ENCODE data around the gene SP100.
"Not testable (repeated sequence)": the region's sequence is repeated elsewhere in the genome, so short reads cannot be mapped to it uniquely, and the experiment has no call there.

The SP100 gene

DNA sequence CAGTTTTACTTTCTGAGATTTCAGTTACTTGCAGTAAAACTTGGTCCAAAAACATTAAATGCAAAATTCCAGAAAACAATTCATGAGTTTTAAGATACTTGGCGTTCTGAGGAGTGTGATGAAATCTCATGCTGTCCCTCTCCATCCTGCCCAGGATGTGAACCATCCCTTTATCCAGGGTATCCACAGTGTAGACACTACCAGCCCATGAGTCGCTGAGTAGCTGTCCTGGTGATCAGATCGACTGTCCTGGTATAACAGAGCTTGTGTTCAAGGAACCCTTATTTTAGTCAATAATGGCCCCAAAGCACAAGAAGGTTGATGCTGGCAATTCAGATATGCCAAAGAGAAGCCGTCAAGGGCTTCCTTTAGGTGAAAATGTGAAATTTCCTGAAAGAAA lies 3.2 kb downstream of the SP100 start:
- DNase-seq (ENCODE audit: low read depth, low spot score), result no peak

DNA sequence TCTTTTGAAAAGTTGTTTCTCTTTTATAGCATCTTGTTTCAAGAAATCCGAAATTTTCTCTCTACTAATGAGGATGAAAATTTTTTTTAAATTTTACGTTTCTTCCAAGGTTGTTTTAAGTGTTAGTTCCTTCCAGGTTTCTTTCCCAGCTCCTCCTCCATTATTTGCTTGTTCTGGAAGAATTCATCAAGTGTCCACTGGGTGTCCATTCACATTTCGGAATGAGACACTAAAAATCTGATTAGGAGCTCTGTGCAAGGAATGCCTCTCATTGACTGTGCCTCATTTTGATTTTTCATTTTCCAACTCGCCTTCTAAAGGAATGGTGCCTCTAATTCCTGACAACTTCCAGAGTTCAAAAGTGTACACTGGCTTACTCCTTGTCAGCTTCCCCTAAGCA lies 6.1 kb downstream of the SP100 start:
- no peak for DNase-seq (ENCODE audit: low read depth, low spot score)

DNA sequence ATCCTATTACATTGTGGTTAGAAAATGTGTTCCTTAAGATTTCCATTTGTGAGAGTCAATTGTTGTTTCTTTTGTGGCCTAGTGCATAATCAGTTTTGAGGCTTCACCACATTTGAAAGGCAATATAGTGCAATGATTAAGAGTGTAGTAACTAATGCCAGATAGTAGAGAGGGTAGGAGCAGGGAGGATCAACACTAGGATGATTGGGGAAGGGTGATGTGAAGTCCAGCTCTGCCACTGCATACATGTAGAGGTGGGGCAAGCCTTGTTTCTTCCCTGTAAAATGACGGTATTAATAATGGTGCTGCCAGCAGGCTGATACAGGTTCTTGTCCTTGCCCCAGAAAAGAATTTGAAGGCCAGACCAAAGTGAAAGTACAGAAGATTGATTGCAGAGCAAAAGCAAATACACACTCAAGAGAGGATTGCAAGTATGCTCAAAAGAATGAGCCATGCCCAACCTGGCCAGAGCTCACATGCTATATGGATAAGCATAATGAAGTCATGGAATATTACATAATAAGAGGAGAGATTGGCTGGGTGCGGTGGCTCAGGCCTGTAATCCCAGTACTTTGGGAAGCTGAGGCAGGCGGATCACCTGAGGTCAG lies 8.0 kb downstream of the SP100 start:
- DNase-seq (ENCODE audit: low read depth, low spot score), result no peak

DNA sequence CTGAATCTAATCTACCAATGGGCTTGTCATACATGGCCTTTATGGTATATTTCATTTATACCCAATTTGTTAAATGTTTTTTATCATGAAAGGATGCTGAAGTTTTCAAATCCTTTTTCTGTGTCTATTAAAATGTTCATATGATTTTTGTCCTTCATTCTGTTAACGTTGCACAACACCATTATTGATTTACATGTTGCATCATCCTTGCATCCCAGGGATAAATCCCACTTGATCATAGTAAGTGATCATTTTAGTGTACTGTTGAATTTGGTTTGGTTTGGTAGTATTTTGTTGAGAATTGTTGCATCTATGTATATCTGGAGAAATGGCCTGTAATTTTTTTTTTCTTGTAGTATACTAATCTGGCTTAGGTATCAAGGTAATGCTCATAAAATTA lies 9.4 kb downstream of the SP100 start:
- no peak for DNase-seq (ENCODE audit: low read depth, low spot score)

DNA sequence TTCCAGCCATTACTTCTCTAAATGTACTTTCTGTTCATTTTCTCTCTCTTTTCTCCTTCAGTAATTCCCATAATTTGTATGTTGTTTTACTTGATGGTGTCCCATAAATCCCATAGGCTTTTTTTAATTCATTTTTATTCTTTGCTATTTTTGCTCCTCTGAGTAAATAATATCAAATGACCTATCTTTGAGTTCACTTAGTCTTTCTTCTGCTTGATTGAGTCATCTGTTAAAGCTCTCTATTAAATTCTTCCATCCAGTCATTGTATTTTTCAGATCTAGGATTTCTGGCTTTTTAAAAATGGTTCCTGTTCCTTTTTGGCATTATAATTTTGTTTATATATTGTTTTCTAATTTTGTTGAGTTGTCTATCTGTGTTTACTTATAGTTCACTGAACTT lies 13.5 kb downstream of the SP100 start:
- DNase-seq (ENCODE audit: low read depth, low spot score), result no peak

DNA sequence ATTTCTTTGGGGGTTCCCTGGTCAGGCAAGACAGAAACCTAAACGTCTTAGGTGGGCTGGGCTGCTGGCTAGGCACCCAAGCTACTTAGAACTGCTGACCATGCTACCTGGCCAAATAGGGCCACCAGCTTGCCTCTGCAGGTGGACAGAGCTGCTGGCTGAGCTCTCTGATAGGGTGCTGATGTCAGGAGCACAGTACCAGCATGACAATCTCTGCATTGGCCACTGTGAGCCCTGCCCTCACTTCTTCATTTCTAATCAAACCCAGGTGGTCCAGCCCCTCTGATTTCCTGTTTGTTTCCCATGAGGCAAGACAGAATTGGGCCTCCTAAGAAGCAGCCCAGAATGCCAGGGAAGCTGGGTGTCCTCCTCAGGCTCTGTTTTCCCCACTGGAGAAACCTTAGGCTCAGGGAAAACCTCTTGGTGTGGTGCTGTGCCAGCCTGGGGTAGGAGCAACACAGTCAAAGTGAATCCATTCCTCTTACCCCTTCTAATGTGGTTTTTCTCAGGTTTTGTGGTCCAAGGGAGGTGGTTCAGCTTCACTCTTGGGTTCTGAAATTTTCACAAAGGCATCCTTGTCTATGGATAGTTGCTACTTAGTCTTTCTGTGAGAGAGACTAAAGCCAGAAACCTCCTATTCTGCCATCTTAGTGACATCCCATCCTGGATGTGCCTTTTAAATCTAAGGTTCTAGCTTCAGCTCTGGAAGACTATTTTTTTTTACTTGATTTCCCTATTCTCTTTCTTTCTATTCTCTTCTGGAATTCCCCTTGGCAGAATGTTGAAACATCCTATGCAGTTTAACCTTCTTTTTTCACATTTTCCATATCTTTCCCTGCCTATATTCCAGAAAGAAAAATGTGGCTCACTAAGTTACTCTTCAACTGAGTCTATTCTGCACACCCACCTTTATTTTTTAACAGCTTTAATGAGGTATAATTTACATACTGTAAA lies 15.2 kb downstream of the SP100 start:
- DNase-seq (ENCODE audit: low read depth, low spot score), result no peak

DNA sequence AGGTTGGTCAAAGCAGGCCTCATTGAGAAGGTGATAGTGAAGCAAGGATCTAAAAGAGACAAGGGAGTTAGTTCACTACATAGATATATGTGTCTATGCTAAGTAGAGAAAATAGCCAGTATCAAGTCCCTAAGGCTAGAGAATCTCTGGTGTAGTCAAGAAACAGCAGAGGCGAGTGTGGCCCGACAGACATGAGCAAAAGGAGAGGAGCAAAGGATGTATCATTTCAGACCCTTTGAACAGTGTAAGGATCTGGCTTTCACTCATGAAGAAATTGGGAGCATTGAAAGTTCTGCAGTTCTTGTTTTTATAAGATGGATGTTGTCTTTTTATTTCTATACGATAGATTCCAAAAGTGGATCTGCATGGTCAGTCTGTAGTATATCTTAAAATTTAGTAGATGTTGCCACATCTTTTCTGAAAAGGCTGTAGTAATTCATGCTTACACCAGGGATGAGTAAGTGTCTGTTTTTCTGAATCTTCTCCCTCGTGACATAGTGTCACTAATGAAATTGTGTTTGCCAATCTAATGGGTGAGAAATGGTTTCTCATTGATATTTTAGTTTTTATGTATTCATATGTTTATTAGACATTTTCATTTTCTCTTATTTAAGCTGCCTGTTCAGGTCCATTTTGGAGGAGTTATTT lies 18.8 kb downstream of the SP100 start:
- DNase-seq (ENCODE audit: low read depth, low spot score), result no peak

DNA sequence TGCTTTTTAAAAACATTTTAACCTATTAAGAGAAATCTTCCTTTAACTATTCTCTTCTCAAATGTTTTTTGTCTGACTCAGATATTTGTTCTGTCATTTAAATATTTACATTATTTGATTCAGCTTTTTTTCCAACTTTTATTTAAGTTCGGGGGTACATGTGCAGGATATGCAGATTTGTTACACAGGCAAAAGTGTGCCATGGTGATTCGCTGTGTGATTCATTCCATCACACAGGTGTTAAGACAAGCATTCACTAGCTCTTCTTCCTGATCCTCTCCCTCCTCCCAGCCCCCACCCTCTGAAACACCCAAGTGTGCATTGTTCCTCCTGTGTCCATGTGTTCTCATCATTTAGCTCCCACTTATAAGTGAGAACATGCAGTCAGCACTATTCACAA lies 19.4 kb downstream of the SP100 start:
- no peak for DNase-seq (ENCODE audit: low read depth, low spot score)

DNA sequence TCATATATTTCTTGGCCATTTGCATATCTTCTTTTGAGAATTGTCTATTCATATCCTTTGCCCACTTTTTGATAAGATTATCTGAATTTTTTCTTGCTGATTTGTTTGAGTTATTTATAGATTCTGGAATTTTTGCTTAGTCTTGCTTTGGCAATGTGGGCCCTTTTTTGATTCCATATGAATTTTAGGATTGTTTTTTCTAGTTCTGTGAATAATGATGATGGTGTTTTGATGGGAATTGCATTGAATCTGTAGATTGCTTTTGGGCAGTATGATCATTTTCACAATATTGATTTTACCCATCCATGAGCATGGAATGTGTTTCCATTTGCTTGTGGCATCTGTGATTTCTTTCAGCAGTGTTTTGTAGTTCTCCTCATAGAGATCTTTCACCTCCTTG lies 23.1 kb downstream of the SP100 start:
- DNase-seq (ENCODE audit: low read depth, low spot score), result not testable (repeated sequence)

DNA sequence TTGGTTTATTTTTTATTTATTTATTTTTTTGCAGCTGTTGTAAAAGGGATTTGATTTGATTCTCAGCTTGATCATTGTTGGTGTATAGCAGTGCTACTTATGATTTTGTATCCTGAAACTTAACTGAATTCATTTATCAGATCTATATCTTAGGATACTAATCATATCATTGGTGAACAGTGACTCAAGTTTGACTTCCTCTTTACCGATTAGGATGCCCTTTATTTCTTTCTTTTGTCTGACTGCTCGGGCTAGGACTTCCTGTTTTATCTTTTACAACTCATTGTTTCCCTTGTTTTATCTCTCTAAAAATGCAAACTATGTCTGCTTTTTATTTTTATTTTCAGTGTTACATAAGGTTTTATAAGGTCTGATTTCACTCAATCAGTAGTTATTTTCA lies 23.6 kb downstream of the SP100 start:
- no peak for DNase-seq (ENCODE audit: low read depth, low spot score)

DNA sequence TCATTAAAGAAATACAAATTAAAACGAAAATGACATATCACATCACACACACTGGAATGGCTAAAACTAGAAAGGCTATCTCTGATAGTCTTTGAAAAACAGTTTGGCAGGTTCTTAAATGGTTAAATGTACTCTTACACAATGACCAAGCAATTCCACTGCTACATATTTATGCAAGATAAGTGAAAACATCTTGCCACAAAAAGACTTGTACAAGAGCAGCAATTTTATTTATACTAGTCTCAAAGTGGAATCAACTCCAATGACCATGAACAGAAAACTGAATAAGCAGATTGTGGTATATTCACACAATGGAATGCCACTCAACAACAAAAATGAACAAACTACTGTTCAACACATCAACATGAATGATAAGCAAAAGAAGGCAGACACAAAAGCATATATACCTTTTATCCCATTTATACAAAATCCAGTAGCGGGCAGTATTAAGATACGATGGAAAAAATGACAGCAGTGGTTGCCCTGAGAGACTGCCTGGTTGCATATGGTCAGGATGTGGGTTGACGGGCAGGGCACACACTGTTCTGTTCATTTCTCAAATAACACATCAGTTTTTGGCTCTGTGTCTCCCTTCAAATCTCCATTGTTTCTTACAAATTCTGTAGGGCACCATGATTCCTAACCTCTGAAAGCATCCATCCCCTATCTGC lies 25.4 kb downstream of the SP100 start:
- no peak for DNase-seq (ENCODE audit: low read depth, low spot score)

DNA sequence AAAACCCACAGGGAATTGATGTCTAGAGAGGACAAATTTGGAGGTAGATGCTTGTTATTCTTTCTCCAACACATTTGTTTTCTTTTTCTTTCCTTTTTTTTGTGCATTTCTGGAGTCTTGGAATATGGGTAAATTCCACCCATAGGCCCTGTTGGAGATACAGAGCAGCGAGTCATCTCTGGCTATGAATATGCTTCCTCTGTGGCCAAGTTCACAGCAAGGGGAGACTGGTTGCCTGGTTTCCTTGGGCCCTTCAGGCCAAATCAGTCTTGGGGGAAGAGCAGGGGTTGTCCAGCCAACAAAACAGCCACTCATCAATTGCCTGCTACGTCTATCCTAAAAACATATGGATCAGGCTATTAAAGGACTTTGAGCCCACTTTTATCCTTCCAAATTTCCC lies 27.5 kb downstream of the SP100 start:
- DNase-seq (ENCODE audit: low read depth, low spot score), result no peak

DNA sequence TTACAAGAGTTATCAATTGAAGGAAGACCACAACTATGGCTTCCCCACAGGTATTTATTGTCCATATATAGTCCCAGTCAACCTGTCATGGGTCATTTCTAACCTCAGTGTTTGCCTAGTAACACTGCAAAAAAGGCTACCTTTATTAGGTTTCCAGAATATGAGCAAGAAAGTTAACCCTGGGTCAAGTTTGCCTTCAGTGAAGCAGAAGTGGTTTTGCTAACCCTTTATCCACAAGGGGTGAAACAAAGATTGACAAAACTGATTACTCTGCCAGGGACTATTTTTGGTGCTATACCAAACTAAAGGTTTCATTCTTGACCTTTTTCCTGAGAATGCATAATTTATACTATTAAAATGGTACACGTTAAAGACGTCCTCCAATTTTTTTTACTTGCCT lies 28.8 kb downstream of the SP100 start:
- no peak for DNase-seq (ENCODE audit: low read depth, low spot score)

DNA sequence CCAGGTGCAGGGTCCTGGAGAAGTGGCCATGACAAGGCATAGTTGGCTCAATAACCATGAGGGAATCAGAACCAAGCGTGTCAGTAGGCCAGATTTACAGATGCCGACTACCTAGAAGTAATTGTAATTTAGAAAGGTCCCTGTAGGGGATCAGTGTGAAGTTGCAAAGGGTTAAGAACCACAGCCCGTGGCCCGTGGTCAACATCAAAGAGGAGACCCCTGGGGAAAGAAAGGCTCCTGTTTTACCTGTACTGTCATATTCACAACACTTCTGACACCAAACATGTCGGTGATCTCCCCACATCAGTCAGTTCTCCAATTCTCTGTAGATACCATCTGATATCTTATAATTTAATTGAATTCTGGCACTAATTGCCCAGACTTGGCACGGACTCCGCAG lies 31.0 kb downstream of the SP100 start:
- no peak for DNase-seq (ENCODE audit: low read depth, low spot score)

DNA sequence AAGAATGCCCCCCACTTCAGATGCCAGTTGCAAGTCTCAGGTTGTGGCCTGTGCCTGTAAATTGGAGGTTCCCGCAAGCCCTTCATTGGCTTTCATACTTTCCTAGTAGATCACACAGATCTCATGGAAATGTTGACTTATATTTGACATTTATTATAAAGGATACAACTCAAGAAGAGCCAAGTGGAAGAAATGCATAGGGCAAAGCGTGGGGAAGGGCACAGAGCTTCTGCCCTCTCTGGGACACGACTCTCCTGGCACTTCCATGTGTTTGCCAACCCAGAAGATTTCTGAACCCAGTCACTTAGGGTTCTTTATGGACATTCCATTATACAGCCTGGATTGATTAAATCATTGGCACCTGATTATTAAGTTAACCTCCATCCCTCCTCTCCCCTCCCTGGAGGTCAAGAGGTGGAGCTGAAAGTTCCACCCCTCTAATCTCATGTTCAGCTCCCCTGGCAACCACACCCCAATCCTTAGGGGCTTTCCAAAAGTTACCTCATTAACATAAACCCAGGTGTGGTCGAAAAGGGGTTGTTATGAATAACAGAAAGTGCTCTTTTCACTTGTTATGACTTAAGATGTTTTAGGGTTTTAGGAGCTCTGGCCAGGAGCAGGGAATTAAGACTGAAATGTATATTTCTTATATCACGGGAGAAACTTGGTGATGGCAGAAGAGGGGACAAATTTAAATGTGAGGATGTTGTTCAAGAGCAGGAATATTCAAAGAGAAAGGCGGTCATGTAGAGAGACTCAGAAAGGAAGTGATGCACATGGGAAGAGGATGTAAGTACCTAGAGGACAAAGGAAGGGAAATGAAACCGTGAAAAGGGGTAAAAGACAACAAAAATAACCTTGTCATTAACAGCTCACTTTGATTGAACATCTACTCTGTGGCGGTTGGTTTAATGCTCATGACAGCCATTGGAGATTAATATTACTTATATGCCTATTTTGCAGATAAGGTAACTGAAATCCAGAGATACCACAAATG lies 31.8 kb downstream of the SP100 start:
- DNase-seq (ENCODE audit: low read depth, low spot score), result no peak

DNA sequence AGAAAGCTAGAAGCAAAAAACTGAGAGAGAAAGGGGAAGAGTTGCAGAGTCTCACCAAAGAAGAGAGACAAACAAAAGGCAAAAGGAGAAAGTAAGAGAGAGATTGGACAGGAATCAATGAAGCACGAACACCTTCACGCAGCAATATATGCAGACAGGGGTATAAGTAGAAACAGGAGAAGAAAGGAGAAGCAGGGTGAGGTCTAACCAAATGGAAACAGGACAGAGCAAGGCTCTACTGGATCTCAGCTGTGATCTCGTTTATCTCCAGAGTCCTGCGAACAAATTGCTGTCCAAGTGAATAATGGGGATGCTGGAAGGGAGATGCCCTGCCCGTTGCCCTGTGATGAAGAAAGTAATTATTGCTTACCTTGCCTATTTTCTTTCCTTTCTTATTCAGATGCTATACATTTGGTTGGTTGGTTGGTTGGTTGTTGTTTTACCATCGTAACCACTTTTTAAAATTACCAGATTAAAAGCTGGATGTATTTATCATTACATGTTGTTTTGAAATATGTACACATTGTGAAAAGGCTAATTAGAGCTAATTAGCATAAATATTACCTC lies 34.0 kb downstream of the SP100 start:
- no peak for DNase-seq (ENCODE audit: low read depth, low spot score)

DNA sequence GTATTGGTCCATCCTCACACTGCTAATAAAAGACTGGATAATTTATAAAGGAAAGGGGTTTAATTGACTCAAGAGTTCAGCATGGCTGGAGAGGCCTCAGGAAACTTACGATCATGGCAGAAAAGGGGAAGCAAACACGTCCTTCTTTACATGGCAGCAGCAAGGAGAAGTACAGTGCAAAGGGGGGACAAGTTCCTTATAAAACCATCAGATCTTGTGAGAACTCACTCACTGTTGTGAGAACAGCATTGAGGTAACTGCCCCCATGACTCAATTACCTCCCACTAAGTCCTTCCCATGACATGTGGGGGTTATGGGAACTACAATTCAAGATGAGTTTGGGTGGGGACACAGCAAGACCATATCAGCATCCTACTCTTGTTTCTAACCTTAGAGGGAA lies 37.0 kb downstream of the SP100 start:
- DNase-seq (ENCODE audit: low read depth, low spot score), result no peak

DNA sequence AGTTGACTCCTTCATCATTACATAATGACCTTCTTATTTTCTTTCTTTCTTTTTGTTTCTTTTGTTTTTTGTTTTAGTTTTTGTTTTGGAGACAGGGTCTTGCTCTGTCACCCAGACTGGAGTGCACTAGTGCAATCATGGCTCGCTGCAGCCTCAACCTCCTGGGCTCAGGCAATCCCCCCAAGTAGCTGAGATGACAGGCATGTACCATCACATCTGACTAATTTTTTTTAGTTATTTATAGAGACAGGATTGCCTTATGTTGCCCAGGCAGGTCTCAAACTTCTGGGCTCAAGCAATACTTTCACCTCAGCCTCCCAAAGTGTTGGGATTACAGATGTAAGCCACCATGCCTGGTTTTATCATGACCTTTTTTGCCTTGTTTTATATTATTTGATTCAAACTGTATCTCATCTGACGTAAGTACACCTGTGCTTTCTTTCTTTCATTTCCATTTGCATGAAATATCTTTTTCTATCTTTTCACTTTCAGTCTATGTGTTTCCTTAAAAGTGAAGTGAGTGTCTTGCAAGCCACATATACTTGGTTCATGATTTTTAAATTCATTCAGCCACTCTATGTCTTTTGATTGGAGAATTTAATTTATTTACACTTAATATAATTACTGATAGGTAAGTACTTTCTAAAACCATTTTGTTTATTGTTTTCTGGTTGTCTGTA lies 39.1 kb downstream of the SP100 start:
- no peak for DNase-seq (ENCODE audit: low read depth, low spot score)

DNA sequence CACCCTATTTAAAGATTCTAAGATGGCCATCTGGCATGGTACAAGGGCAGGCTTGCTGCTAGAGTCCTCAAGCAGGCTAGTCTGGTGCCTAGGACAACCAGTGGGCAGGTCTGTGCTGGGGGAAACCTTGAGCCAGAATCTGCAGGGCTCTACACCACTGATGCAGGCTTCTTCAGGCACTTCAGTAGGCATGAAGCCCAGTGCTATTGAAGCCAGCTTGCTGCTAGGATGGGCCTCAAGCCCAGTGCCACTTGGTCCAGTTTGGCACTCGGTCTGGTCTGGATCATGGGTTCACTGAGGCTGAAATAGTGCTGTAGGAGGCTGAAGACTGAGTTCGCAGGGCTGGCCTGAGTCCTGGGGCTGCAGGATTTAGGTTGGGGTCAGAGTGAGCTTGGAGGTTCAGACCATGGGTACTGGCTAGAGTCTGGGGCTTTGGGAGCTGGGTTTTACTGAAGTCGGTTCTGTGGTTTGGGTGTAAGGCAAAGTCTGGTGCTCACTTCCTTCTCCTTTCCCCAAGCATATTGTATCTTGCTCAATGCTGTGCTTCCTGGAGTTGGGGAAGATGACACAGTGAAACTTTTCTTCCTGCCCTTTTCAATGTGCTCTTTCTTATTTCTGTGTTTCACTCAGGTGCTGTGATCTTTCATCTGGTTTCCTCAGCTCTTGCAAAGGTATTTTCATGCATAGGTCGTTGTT lies 41.2 kb downstream of the SP100 start:
- no peak for DNase-seq (ENCODE audit: low read depth, low spot score)
